SK-MEL-5 (cell line): ENCODE data around the gene INPP4A. TPM values are rescaled to one million over a fixed set of nuclear protein-coding genes. Genes with fewer than 3 reads are reported as not detected.
A peak's percentile ranks its signal among the peaks of the same experiment; 100 is the strongest.

Experiments used
- DNase-seq: peaks from one replicate; pipeline ENCODE4 v3.0.0-alpha.2; 2016; ENCODE audit warnings: low read depth, low spot score
- in situ Hi-C: cut with HindIII; loops from 2 replicates; pipeline ENCODE4 v1.10.0; 2016; ENCODE audit warnings: low sequenced_read_pairs, high pct_unique_total_duplicates, low pct_unique_long_range_greater_than_20kb
- total RNA-seq: library from RNA; depleted of rRNA; stranded (reverse); fragments of >200 nt; shearing (Covaris generic); gene quantifications from 2 replicates; pipeline ENCODE4 v1.2.3, GENCODE V29; 2014

INPP4A gene
- total RNA-seq, 1 experiment from 2014 or later, result 10.9 TPM

DNA sequence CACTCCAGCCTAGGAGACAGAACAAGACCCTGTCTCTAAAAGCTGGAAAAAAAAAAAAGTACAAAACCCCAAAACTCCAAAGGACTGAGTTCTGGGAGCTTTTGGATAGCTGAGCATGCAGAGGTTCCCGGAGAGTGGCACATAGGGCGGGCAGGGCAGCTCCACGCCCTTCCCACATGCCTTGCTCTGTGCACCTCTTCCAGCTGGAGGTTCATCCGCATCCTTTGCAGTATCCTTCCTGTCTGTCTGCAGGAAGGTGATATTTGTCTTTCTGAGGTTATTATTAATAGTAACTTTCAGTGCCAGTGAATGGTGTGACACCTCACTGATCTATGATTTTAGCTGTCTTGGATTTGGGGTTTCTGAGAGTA lies 70.2 kb downstream of the INPP4A start:
- in situ Hi-C loops, result no loop called here
- DNase-seq, result no peak

DNA sequence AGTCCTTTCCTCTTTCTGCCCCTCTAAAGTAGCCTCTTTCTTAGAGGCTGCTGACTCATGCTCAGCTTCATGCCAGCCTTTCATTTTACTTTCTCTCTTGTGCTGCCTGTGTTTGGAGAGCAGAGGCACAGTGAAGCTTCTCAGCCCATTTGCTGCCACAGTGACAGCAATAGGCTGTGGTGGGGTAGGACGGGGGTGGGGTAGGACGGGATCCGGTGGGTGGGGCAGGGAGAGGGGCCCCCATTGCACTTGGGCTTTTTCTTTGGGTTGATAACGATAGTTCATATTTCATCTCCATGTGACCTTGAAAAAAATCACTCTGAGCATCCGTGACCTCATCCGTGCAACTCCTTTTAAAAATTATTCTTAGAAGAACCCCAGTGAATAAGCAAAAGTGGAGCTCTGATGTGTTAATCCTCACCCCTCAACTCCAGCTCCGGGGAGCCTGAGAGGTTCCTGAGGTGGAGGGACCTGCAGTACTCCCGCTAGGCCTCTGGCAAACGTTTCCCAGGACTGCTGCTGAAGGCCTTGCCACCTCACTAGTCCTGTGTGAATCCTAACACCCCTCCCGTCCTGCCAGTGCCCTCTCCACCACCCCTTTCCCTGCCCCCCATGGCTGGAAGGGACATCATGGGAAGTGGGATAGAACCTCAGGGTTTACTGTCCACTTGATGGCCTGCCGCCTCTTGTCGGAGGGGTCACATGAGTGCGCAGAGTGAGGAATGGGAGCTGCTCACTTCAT lies 70.8 kb downstream of the INPP4A start:
- no peak for DNase-seq
- in situ Hi-C loops, result no loop called here

DNA sequence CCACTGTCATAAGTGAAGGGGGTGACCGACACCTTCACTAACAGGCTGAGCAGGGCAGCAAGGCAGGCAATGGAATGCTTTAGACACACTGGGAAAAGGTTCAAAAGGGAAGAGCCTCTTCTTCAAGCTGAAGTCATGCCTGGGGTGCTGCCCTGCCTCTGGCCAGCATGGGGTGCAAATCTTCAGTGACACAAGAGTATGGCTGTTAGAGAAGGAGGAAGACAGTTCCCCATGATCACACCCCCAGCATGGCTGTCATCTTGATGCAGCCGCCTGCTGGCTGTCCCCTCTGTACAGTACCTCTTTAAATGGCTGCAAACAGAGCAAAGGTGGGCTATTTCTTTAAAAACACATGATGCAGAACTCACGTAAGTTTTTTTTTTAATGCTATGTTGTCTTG lies 71.9 kb downstream of the INPP4A start:
- no peak for DNase-seq
- in situ Hi-C loops, result no loop called here

DNA sequence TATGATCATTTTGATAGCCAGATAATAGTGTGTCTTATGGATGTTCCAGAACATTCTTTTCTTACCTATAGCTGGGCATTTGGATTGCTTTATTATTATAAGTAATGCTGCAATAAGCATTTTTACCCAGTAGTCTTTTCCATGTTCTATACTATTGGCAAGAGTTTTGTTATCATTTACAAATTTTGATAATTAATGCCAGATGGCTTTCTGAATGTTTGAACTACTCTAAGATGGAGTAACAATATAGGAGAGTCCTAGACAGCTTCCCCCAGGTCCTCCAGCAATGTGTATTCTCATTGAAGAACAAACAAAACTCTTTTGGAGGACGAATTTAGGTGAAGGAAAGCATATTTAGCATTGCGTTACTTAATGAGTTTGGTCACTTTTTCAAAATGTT lies 73.0 kb downstream of the INPP4A start:
- in situ Hi-C loops, result no loop called here
- DNase-seq, result no peak

DNA sequence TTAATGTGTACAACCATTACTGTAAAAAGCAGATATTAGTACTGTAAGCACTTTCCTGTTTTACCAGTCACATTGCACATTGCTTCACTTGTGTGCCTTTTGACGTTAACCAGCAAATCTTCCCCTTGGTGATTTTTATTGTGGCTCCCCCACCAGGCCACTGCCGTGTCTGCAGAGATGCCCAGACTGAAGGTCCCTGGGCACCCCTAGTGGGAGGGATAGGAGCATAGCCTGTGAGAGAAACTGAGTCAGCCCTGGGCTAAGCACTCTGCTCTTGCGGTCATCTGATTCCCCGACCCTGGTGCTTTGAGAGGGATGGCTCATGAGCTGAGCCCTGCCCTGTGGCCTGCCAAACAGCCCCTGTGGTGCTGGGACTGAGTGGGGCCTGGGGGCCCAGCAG lies 73.4 kb downstream of the INPP4A start:
- peak; percentile 51 for DNase-seq
- in situ Hi-C loops, result no loop called here

DNA sequence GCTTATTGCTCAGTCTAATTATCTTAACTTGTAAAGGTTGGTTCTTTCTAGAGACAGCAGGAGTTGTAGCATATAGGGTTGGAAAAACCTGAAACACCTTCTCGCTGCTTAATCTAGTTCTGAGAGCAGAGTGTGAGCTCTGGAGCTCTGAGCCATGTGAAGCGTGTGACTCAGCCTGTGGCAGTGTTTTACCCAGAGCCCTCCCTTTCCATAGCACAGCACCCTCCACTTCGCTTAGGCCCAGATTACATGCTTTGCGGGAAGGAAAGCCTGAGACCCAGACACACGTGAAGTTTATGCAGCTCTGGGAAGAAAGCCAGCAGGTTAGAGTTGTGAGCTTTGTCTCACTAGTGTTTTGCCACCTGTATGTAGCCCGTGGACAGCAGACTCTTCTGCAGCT lies 74.5 kb downstream of the INPP4A start:
- in situ Hi-C loops, result no loop called here
- DNase-seq, result no peak

DNA sequence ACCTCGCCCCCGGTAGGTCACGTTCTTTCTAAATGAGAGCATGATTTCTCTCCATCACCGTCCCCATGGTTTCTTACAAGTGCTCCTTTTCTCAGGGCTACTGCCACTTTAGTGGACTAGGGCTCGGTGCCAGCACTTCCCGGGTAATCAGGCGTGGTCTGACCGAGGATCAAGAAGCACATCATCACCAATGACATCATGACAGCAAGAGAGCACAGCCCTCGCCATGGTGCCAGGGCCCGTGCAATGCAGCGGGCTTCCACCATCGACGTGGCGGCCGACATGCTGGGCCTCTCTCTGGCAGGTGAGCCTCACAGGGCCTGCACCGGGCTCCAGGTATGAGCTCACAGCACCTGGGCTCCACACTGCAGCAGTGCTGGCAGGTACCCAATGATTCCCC lies 75.2 kb downstream of the INPP4A start:
- DNase-seq, result no peak
- in situ Hi-C loops, result no loop called here

DNA sequence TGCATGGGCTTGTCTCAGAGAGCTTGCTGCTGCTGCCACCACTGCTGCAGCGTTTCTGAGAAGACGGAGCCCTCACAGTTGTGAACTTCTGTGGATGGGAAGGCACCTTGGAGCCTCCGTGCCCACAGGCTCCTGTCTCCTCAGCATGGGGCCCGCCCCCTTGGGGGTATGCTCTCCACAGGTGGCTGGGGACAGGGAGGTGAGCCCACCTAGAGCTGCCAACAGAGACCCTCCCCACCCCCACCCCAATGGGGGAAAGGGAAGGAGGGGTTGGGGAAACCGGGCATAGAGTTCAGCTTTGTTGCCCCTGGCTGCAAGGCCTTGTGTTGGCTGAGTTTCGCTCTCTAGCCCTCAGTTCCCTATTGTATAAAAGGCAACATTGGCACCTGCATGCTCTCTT lies 76.1 kb downstream of the INPP4A start:
- in situ Hi-C loops, result no loop called here
- DNase-seq, result no peak

DNA sequence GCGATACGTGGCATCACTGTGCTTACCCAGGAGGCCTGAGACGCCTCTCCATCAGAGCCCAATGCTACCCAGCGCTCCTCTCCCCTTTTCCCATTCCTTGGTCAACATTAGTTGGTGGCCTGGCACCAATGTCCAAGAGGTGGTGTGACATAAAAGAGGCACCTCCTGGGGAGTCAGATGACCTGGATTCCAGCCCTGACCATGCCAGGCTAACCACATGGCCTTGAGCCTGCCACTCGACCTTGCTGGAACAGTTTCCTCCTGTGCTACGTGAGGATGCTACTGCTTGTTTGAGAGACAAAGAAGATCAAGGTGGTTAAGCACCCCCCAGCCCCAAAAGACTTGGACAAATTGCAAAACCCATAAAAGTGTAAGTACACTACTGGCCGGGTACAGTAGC lies 76.6 kb downstream of the INPP4A start:
- DNase-seq, result no peak
- in situ Hi-C loops, result no loop called here

DNA sequence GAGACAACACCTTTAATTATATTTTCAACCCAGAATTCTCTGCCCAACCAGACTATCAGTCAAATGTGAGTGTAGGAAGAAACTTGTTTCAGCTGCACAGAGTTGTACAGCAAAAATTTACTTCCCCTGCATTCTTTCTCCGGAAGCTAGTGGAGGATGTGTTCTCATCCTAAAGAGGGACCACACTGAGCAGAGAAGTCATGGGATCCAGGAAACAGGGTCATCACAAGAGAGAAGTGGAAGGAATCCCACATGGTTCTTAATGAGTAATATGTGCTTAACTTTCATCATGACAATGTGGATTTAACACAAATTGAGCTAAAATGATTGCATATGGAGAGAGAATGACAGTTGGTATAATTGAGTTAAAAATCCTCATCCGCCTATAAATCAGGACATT lies 78.2 kb downstream of the INPP4A start:
- DNase-seq, result no peak
- in situ Hi-C loops, result no loop called here

DNA sequence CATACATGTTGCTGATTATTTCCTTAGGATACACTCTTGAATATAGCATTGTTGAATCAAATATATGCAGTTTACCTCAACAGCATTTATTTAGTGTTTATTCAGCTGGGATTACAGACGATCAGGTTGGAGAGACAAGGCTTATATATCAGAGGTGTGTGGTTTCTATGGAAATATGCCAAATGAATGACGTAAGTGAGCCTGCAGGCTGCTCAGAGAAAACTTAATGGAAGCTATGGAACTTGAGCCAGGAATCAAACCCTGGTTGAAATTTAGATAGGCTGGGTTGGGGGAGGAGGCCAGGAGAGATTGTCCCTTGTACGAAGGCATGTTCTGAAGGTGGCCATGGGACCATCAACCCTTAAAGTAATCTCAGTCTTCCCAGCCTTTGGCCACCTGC lies 79.5 kb downstream of the INPP4A start:
- no peak for DNase-seq
- in situ Hi-C loops, result no loop called here

DNA sequence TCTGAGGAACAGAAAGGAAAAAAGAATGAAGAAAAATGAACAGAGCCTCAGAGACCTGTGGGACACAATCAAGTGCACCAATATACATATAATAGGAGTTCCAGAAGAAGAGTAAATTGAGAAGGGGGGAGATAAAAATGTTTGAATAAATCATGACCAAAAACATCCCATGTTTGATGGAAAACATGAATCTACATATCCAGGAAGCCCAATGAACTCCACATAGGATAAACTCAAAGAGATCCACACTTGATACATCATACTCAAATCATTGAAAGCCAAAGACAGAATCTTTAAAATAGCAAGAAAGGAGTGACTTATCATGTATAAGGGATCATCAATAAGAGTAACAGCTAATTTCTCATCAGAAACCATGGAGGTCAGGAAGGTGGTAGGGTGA lies 83.7 kb downstream of the INPP4A start:
- in situ Hi-C loops, result no loop called here
- no peak for DNase-seq

DNA sequence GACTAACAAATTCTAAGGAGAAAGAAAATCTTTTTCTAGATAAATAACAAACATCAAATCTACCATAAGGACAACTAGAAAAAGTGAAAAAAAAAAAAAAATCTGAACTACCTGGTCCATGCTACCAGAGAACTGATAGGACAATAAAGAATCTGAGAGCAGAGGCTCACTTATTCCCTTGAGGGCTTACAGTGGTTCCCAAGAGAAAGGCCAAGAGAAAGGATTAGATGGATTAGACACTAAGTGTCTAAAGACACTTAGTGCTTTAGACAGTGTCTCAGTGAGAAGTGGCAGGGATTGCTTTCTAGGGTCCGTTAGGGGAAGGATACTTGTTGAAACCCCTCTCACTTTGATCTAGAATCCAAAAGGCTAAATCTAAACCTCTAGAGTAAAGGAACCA lies 85.5 kb downstream of the INPP4A start:
- no peak for DNase-seq
- in situ Hi-C loops, result no loop called here

DNA sequence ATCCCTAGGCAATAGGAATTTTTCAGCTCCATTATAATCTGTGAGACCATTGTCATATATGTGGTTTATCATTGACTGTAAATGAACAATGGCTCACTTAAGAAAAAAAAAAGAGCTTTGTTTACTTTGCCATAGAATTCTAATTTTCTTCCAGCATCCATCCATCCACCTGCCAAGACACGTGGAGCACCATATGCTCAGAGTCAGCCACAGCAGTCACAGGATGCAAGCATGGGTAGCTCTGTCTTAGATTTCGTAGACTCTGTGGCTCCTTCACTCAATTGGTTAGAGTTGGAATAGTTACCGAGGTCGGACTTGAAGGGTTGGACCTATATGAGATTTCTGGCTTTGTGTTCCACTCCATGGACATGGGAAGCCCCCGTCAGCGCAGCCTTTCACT lies 88.1 kb downstream of the INPP4A start:
- in situ Hi-C loops, result no loop called here
- no peak for DNase-seq

DNA sequence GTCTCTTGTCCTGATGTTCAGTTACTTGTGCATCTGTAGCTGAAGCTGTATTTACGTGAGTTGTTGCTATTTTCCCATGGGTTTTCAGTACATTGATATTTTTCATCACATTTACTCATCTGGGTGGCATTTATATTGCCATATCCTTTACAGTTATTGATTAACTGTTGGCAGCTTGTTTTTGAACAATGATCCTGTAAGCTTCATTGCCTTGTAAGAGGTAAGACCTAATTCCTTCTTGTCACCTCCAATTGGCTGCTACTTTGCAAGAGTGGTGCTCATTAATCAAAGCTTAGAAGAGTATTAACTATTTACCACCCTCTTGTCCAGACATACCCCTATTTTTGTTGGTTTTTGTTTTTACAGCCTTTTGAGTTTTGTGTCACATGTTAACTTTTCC lies 88.9 kb downstream of the INPP4A start:
- in situ Hi-C loops, result no loop called here
- no peak for DNase-seq

DNA sequence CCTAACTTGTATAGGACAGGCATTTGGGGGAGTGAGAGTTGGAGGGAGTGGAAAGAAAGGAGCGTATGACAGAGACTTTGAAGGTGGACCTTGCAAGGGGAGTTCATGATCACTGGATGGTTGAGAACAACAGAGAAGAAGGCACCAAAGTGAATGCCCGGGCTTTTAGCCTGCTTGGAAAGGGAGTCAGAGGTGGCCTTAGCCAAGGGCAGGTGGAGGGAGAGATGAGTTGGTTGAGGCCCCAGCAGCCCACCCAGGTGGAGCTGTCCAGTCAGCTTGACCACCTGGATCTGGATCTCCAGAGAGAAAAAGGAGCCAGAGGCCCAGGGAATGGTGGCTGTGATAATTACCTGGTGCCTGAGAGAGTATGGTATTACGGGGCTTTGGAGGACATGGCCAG lies 90.1 kb downstream of the INPP4A start:
- in situ Hi-C loops, result no loop called here
- no peak for DNase-seq

DNA sequence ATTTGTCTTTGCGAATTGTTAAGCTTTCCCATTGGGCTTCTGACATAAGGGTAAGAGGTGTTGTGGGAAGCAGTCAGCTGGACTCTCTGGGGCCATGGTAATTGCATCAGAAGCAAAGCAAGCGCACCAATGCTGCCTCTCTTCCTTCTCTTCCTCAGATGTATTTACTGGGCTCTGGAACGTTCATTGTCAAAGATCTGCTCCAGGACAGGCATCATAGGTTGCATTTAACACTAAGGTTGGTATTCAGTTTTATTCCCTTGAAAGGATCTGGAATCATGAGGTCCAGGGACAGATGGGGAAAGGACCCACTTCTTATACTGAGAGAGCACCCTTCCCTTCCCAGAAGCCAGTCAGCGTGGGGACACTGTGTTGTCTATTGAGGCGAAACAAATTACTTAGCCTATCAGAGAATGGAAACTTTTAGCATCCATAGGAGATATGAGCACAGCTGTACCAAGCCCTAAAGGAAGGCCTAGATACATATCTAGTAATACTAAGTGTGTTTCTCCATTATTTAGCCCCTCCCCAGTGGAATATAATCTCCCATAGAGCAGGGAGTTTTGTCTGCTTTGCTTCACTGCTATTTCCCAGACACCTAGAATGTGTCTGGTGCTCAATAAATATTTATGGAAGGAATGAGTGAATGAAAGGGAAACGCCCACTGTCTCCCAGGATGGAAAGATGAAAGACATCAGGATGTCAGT lies 91.5 kb downstream of the INPP4A start:
- in situ Hi-C loops, result no loop called here

DNA sequence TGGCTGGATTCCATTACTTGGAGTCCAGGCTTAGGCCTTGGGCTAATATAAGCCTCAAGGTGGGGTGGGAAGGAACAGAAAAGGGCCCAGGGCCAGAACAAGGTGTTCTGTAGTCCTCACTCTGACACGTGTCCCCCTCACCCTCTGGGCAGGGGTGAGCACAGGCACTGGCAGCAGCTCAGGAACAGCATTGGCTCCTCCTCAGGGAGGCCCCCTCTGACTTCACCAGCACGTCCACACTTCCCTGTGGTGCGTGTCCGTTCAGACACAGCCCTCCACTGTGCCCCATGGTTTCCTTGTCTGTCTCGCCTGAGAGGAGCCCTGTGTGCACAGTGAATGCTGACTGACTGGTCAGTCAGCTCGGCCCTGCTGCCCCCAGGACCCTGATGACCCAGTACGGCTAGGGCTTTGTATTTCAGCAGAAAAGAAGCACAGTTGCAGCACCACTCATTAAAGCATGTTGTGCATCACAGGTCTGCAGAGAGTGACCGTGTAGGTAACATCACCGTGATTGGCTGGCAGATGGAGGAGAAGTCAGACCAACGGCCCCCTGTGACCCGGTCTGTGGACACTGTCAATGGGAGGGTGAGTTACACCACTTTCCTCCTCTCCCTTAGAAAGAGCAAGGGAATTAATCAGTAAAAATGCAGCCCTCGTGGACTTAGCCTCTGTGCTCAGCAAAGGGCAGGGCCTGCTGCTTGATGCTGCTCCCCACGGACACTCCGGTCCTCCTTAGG lies 92.9 kb downstream of the INPP4A start:
- in situ Hi-C loops, result no loop called here
- no peak for DNase-seq

More for the DNA sequence above, 91.5 kb downstream of the INPP4A start:
- no peak for DNase-seq
